Measurements from ENCODE around the gene PHLPP1.

The PHLPP1 gene

GRCh38 chr18:62744076-62744968, 29.0 kb downstream of the PHLPP1 start:
- no peak for DNase-seq

- DNase-seq: no peak
Observed at GRCh38 chr18:62745089-62745751, 29.9 kb downstream of the PHLPP1 start.

GRCh38 chr18:62749389-62749788, 34.0 kb downstream of the PHLPP1 start:
- DNase-seq: no peak

GRCh38 chr18:62751341-62751821, 36.0 kb downstream of the PHLPP1 start:
- DNase-seq: peak; percentile 63

- no peak for DNase-seq
Observed at GRCh38 chr18:62751977-62752376, 36.6 kb downstream of the PHLPP1 start.

GRCh38 chr18:62754026-62754425, 38.7 kb downstream of the PHLPP1 start:
- DNase-seq: no peak

- no peak for DNase-seq
Observed at GRCh38 chr18:62755454-62755853, 40.1 kb downstream of the PHLPP1 start.

- DNase-seq: no peak
Observed at GRCh38 chr18:62755946-62756345, 40.6 kb downstream of the PHLPP1 start.

- DNase-seq: no peak
Observed at GRCh38 chr18:62757399-62758010, 42.2 kb downstream of the PHLPP1 start.

GRCh38 chr18:62758591-62758990, 43.2 kb downstream of the PHLPP1 start:
- DNase-seq: no peak

GRCh38 chr18:62759704-62760402, 44.5 kb downstream of the PHLPP1 start:
- DNase-seq: peak; percentile 80

- DNase-seq: no peak
Observed at GRCh38 chr18:62760403-62760734, 45.0 kb downstream of the PHLPP1 start.

- DNase-seq: no peak
Observed at GRCh38 chr18:62763101-62763521, 47.8 kb downstream of the PHLPP1 start.

- no peak for DNase-seq
Observed at GRCh38 chr18:62766266-62766665, 50.9 kb downstream of the PHLPP1 start.

GRCh38 chr18:62767321-62767720, 52.0 kb downstream of the PHLPP1 start:
- peak; percentile 77 for DNase-seq

GRCh38 chr18:62767836-62768557, 52.7 kb downstream of the PHLPP1 start:
- peak; percentile 22 for DNase-seq

- DNase-seq: no peak
Observed at GRCh38 chr18:62768558-62768943, 53.2 kb downstream of the PHLPP1 start.

GRCh38 chr18:62769216-62769615, 53.9 kb downstream of the PHLPP1 start:
- no peak for DNase-seq

GRCh38 chr18:62771494-62772270, 56.3 kb downstream of the PHLPP1 start:
- no peak for DNase-seq

GRCh38 chr18:62772860-62773584, 57.7 kb downstream of the PHLPP1 start:
- DNase-seq: no peak

- no peak for DNase-seq
Observed at GRCh38 chr18:62773691-62774090, 58.4 kb downstream of the PHLPP1 start.
